ENCODE data around the gene TAGLN. TPM values are rescaled to one million over a fixed set of nuclear protein-coding genes. Genes with fewer than 3 reads are reported as not detected.
"Not testable (repeated sequence)": the region's sequence is repeated elsewhere in the genome, so short reads cannot be mapped to it uniquely, and the experiment has no call there.

Gene TAGLN
- total RNA-seq, 4 donors from 2014 or later = 899 to 4,235 (median 1,393) TPM

- peak; percentile 58 to 94 (median 73) for TF ChIP-seq CTCF (IDR thresholded peaks at IDR 0.05)
- TF ChIP-seq POLR2AphosphoS5 (IDR thresholded peaks at IDR 0.05) = peak in 1 of 3 donors; percentile 40
- TF ChIP-seq POLR2A (IDR thresholded peaks at IDR 0.05) = no peak
- no peak for TF ChIP-seq EP300 (IDR thresholded peaks at IDR 0.05; ENCODE audit: low read depth)
- DNase-seq = peak; percentile 87
- H3K4me3 ChIP-seq = peak overlapping the region in 1 of 4 donors; percentile 83
- in situ Hi-C loops (cut with MboI; ENCODE audit: low pct_ligation_motif_present in 1 of 4, low pct_unique_long_range_greater_than_20kb in 1 of 4, low sequenced_read_pairs in 3 of 4) = loop anchor here in 1 of 4 donors (5.0 kb wide), 1 partner anchor 46 kb away; no protein-coding TSS in a partner anchor
- H3K27me3 ChIP-seq = no peaks in the 10 kb centered on the region
- peaks cover 12 to 37% (median 29%) of the 10 kb centered on the region in 4 donors for H3K4me1 ChIP-seq
- intact Hi-C loops (cut with DNase I; ENCODE audit: low total_unique reads) = loop anchor here (5.0 kb wide), 1 partner anchor 46 kb away; no protein-coding TSS in a partner anchor
- 45% methylated on average over 19 of the region's 22 CpGs; no CpG with 5 or more reads in 1 of the 2 donors for WGBS, 2 donors (ENCODE audit: low coverage in 1 of 2)
- no peaks in the 10 kb centered on the region for H3K9me3 ChIP-seq
- peaks cover 0 to 5% (median 0%) of the 10 kb centered on the region in 4 donors for H3K36me3 ChIP-seq
- peak overlapping the region; percentile 42 to 98 (median 98) for H3K27ac ChIP-seq
Observed at GRCh38 chr11:117180661-117181585, 18.2 kb upstream of the TAGLN start.

DNA sequence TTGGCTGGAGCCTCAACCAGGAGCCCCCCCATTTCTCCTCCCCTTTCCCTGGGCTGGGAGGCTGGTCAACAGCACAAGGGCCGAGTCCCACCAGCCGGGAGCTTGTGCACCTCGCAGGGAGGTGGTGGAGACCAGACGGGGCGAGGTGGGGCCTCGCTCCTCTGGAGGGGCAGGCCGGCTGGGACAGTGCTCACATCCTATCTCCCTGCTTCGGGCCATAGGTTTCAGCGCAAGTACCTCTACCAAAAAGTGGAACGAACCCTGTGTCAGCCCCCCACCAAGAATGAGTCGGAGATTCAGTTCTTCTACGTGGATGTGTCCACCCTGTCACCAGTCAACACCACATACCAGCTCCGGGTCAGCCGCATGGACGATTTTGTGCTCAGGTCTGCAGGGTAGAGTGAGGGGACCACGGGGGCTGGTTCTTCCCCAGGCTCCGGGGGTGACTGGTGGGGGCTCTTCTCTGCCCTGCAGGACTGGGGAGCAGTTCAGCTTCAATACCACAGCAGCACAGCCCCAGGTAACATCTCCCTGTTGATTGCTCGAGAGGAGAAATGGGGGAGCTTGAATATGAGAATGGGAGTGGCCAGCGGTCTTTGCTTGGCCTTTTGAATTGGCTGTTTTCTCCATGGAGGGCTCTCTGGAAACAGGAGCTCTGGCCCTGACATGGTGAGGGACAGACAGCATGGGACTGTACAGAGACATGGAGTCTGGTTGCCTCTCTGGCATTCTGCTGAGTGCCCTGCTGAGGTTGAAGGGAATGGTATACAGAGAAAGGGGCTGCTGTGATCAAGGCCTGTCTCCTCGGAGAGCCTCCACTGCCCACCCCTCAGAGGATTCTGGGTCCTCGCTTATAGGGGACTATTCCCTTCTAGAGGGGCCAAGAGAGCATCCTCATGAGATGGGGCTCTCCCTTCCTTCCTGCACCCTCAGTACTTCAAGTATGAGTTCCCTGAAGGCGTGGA, 17.3 kb upstream of the TAGLN start:
- H3K27ac ChIP-seq = no peak overlapping the region
- intact Hi-C loops (cut with DNase I; ENCODE audit: low total_unique reads) = loop anchor here (5.0 kb wide), 1 partner anchor 45 kb away; no protein-coding TSS in a partner anchor
- peaks cover 0 to 5% (median 0%) of the 10 kb centered on the region in 4 donors for H3K36me3 ChIP-seq

GRCh38 chr11:117182551-117182935, 16.6 kb upstream of the TAGLN start:
- intact Hi-C loops (cut with DNase I; ENCODE audit: low total_unique reads) = loop anchor here (5.0 kb wide), 1 partner anchor 45 kb away; no protein-coding TSS in a partner anchor
- H3K27me3 ChIP-seq = no peaks in the 10 kb centered on the region
- H3K4me1 ChIP-seq = peaks cover 12 to 47% (median 26%) of the 10 kb centered on the region in 4 donors
- DNase-seq = no peak
- in situ Hi-C loops (cut with MboI; ENCODE audit: low pct_ligation_motif_present in 1 of 4, low pct_unique_long_range_greater_than_20kb in 1 of 4, low sequenced_read_pairs in 3 of 4) = loop anchor here in 1 of 4 donors (5.0 kb wide), 1 partner anchor 45 kb away; no protein-coding TSS in a partner anchor
- TF ChIP-seq CTCF (IDR thresholded peaks at IDR 0.05) = no peak
- TF ChIP-seq POLR2AphosphoS5 (IDR thresholded peaks at IDR 0.05) = no peak
- WGBS, 2 donors (ENCODE audit: low coverage in 1 of 2) = 94% methylated on average over 10 of the region's 10 CpGs; no CpG with 5 or more reads in 1 of the 2 donors
- H3K27ac ChIP-seq = no peak overlapping the region
- peaks cover 0 to 7% (median 0%) of the 10 kb centered on the region in 4 donors for H3K36me3 ChIP-seq
- H3K9me3 ChIP-seq = no peaks in the 10 kb centered on the region
- no peak overlapping the region for H3K4me3 ChIP-seq

More for the DNA sequence above, 17.3 kb upstream of the TAGLN start:
- Histone ChIP-seq H3K9me3 (no peaks in the 10 kb centered on the region), H3K27me3 (no peaks in the 10 kb centered on the region), H3K4me1 (peaks cover 12 to 44% (median 29%) of the 10 kb centered on the region in 4 donors), H3K4me3 (no peak overlapping the region)
- in situ Hi-C loops (cut with MboI; ENCODE audit: low pct_ligation_motif_present in 1 of 4, low pct_unique_long_range_greater_than_20kb in 1 of 4, low sequenced_read_pairs in 3 of 4) = loop anchor here in 1 of 4 donors (5.0 kb wide), 1 partner anchor 45 kb away; no protein-coding TSS in a partner anchor
- DNase-seq = no peak
- TF ChIP-seq POLR2AphosphoS5 (IDR thresholded peaks at IDR 0.05) = no peak
- TF ChIP-seq CTCF (IDR thresholded peaks at IDR 0.05) = peak in 1 of 5 experiments; percentile 41
- WGBS, 2 donors (ENCODE audit: low coverage in 1 of 2) = 90% methylated on average over 15 of the region's 22 CpGs; no CpG with 5 or more reads in 1 of the 2 donors

DNA sequence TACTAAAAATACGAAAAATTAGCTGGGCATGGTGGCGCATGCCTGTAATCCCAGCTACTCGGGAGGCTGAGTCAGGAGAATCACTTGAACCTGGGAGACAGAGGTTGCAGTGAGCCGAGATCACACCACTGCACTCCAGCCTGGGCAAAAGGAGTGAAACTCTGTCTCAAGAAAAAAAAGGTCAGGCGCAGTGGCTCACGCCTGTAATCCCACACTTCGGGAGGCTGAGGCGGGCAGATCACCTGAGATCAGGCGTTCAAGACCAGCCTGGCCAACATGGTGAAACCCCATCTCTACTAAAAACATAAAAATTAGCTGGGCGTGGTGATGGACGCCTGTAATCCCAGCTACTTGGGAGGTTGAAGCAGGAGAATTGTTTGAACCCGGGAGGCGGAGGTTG, 16.0 kb upstream of the TAGLN start:
- in situ Hi-C loops (cut with MboI; ENCODE audit: low pct_ligation_motif_present in 1 of 4, low pct_unique_long_range_greater_than_20kb in 1 of 4, low sequenced_read_pairs in 3 of 4) (loop anchor here in 1 of 4 donors (5.0 kb wide), 1 partner anchor 44 kb away; no protein-coding TSS in a partner anchor), intact Hi-C loops (cut with DNase I; ENCODE audit: low total_unique reads) (loop anchor here (5.0 kb wide), 1 partner anchor 44 kb away; no protein-coding TSS in a partner anchor)
- not testable (repeated sequence) for DNase-seq, H3K27me3 ChIP-seq, H3K27ac ChIP-seq, H3K9me3 ChIP-seq, H3K4me3 ChIP-seq
- 82 to 88% methylated on average over 2 to 13 of the region's 13 CpGs for WGBS, 2 donors (ENCODE audit: low coverage in 1 of 2)
- peaks cover 0 to 13% (median 0%) of the 10 kb centered on the region in 4 donors for H3K36me3 ChIP-seq
- peaks cover 12 to 45% (median 20%) of the 10 kb centered on the region in 4 donors for H3K4me1 ChIP-seq
